K562 (cell line): Measurements from ENCODE around the gene ATF3. TPM values are rescaled to one million over a fixed set of nuclear protein-coding genes. Genes with fewer than 3 reads are reported as not detected.

Source experiments
- ATAC-seq: fragments of 200-7000 bp; cut with Tn5 transposase; 3 replicates; pipeline ENCODE4 v1.9.1; 2020; ENCODE audit warnings: moderate library complexity
- BruUV-seq: library from RNA; stranded (reverse); fragments of 400-500 nt; replicated peaks from 2 replicates; lab custom pipeline; 2021; lab: Mats Ljungman, UMichigan
- CTCF ChIA-PET: fragments of 300-600 bp; formaldehyde crosslinking; extraction: SDS; loops from one replicate; lab custom pipeline; 2021; ENCODE audit warnings: low intra/inter-chr PET ratio; lab: Yijun Ruan, JAX
- POLR2A ChIA-PET: fragments of 300-600, 350-650 bp; sonication (Branson Sonifier 250); formaldehyde crosslinking; extraction: SDS; loops from one replicate; lab custom pipeline; 2021; ENCODE audit warnings: antibody characterized with exemption, inconsistent platforms; lab: Yijun Ruan, JAX
- DNase-seq, 4 experiments: peaks; one replicate each; pipeline versions ENCODE4 v3.0.0 to v3.0.0-alpha.2; 2011 to 2018; ENCODE audit warnings: low spot score in 3 of 4, mixed read lengths in 3 of 4; ENCODE audit errors: extremely low read depth in 1 of 4
- FAIRE-seq: peaks from 2 replicates; lab custom pipeline; 2011; peaks lifted over from hg19 to GRCh38; lab: Jason Lieb, UNC
- H2AFZ ChIP-seq: 2 replicates; pipeline ENCODE4 v1.6.0; 2011; ENCODE audit warnings: low read depth, low read length, control low read depth, inconsistent platforms
- H3K27ac ChIP-seq: fragments of 200-600 bp; 3 replicates; pipeline ENCODE4 v1.8.0; 2011; ENCODE audit warnings: low read depth, mild to moderate bottlenecking, control low read depth, inconsistent platforms, low read length, moderate library complexity, mixed read lengths; ENCODE audit errors: extremely low read depth
- H3K27me3 ChIP-seq, 2 experiments: fragments of 300-600 bp in 1 of 2; 2 replicates in 1 of 2; 3 replicates in 1 of 2; pipeline versions ENCODE4 v1.6.0 to v1.8.0; 2011; ENCODE audit warnings: inconsistent platforms in 2 of 2, low read length in 2 of 2, mild to moderate bottlenecking in 1 of 2, mixed read lengths in 1 of 2, moderate library complexity in 1 of 2; ENCODE audit not compliant: control insufficient read depth in 2 of 2, insufficient read depth in 2 of 2
- H3K36me3 ChIP-seq: fragments of 300-600 bp; 3 replicates; pipeline ENCODE4 v1.8.0; 2011; ENCODE audit warnings: mild to moderate bottlenecking, low read length, inconsistent platforms; ENCODE audit not compliant: control insufficient read depth, insufficient read depth
- H3K4me1 ChIP-seq, 2 experiments: fragments of 200-600 bp in 1 of 2; replicated peaks in 1 of 2; 2 replicates in 1 of 2; 3 replicates in 1 of 2; pipeline versions ENCODE4 v1.5.1 to v1.8.0; 2011; ENCODE audit warnings: inconsistent platforms in 2 of 2, low read length in 2 of 2, mild to moderate bottlenecking in 1 of 2, mixed read lengths in 1 of 2, moderate library complexity in 1 of 2; ENCODE audit not compliant: control insufficient read depth in 2 of 2, insufficient read depth in 2 of 2
- H3K4me2 ChIP-seq: 2 replicates; pipeline ENCODE4 v1.6.1; 2011; ENCODE audit warnings: low read length, control low read depth, inconsistent platforms, mixed read lengths; ENCODE audit not compliant: insufficient read depth
- H3K4me3 ChIP-seq: fragments of 200-600 bp; sonication (generic), shearing (Covaris generic); 2 replicates; pipeline ENCODE4 v1.5.1; 2016; ENCODE audit warnings: control low read depth, inconsistent platforms
- H3K79me2 ChIP-seq: fragments of 200-600 bp; 3 replicates; pipeline ENCODE4 v1.8.0; 2011; ENCODE audit warnings: low read length, inconsistent platforms; ENCODE audit not compliant: control insufficient read depth, insufficient read depth
- H3K9ac ChIP-seq, 2 experiments: 2 replicates each; pipeline versions ENCODE4 v1.6.0 to v1.6.1; 2011; ENCODE audit warnings: low read depth in 2 of 2, low read length in 2 of 2, control low read depth in 1 of 2, inconsistent platforms in 1 of 2, mild to moderate bottlenecking in 1 of 2, mixed read lengths in 1 of 2; ENCODE audit not compliant: insufficient read depth in 1 of 2
- H3K9me1 ChIP-seq: one replicate; pipeline ENCODE4 v1.6.0; 2011; ENCODE audit warnings: inconsistent platforms, mild to moderate bottlenecking, low read length, moderate library complexity; ENCODE audit not compliant: control insufficient read depth, insufficient read depth
- H3K9me3 ChIP-seq: replicated peaks from 2 replicates; pipeline ENCODE4 v1.5.1; 2011; ENCODE audit warnings: low read depth, low read length, inconsistent platforms; ENCODE audit not compliant: control insufficient read depth, insufficient read depth
- H4K20me1 ChIP-seq: replicated peaks from 2 replicates; pipeline ENCODE4 v1.6.1; 2011; ENCODE audit warnings: low read length, inconsistent platforms, mixed read lengths; ENCODE audit not compliant: control insufficient read depth, insufficient read depth
- CEBPB ChIP-seq: fragments of 450-650 bp; IDR thresholded peaks from 2 replicates; pipeline ENCODE4 v1.6.1; 2016; ENCODE audit warnings: missing genetic modification characterization, missing compliant biosample characterization
- WGBS: fragments of 100-300 bp; shearing (Covaris generic); methylation state at CpG from one replicate; pipeline ENCODE4 v1.1.6; 2016; ENCODE audit warnings: low coverage, mixed read lengths; ENCODE audit not compliant: insufficient coverage; ENCODE audit errors: missing lambda C conversion rate; 5-methylcytosine and 5-hydroxymethylcytosine counted together
- in situ Hi-C: fragments of 300-500 bp; cut with MboI; formaldehyde crosslinking; loops from 4 replicates; pipeline ENCODE4 v1.15.0; 2018; ENCODE audit warnings: inconsistent platforms, mixed read lengths
- intact Hi-C: fragments of 100-400 bp; cut with micrococcal nuclease; formaldehyde crosslinking; loops from 2 replicates; pipeline ENCODE4 v1.14.2; 2022
- polyA plus RNA-seq, 8 experiments: library from polyadenylated mRNA; depleted of rRNA in 4 of 8; stranded (reverse) in 5 of 8; unstranded in 3 of 8; fragments of >200 nt; fragmentation: Nextera tagmentation in 2 of 8; fragmentation: Illumina TruSeq in 1 of 8; extraction: Ambion mirVana in 2 of 8; extraction: Trizol in 1 of 8; gene quantifications; 2 replicates each; pipeline versions ENCODE4 v1.2.1 to v1.2.3, GENCODE V29; 2011 to 2014; ENCODE audit warnings: inconsistent platforms in 1 of 8, missing spikeins in 1 of 8
- total RNA-seq, 7 experiments: library from RNA; depleted of rRNA in 6 of 7; stranded (reverse); fragments of >200 nt in 6 of 7; fragmentation: Illumina TruSeq in 2 of 7; extraction: Trizol in 2 of 7; gene quantifications; 2 replicates each; pipeline versions ENCODE4 v1.2.1 to v1.2.3, GENCODE V29; 2011 to 2021; ENCODE audit warnings: low replicate concordance in 1 of 7
- TF ChIP-seq, protein P1 (sequence below), 2 experiments: fragments of 250-450 bp in 1 of 2; fragments of 450-650 bp in 1 of 2; sonication (Bioruptor Pico) in 1 of 2; IDR thresholded peaks; 2 replicates each; pipeline versions ENCODE4 v1.6.1 to v1.8.0; 2016 to 2021; ENCODE audit warnings: mild to moderate bottlenecking in 2 of 2, moderate library complexity in 2 of 2, missing compliant biosample characterization in 1 of 2, missing genetic modification characterization in 1 of 2
- TF ChIP-seq, protein P2 (sequence below): IDR thresholded peaks from 2 replicates; pipeline ENCODE4 v1.6.1; 2016; ENCODE audit warnings: missing genetic modification characterization, missing compliant biosample characterization

Gene ATF3
- total and polyA plus RNA-seq, 9 of the 15 experiments (the other 6 are each of a cell fraction or from before 2014, with no cell fraction given), result 3.5 to 28.2 (median 19.8) TPM

DNA sequence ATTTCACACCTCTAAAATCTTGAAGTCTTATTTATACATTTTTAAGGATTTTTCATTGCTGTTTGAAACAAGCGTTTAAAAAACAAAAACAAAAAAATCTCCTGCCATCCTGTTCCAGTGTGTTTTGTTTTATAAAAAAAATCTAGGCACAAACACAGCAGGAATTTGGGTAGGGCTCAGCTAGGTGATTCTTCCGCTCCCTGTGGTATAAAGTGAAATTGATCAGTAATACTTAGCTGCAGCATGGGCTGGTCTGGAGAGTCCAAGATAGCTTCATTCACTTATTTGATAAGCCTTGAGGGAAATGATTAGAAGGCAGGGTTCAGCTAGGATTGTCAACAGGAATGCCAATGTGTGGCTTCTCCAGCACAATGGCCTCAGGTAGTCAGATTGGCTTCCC lies 25.7 kb downstream of the ATF3 start:
- Histone ChIP-seq H4K20me1 (peaks cover 18% of the 10 kb centered on the region), H3K9me3 (no peaks in the 10 kb centered on the region), H3K27me3 (peaks cover 21 to 54% of the 10 kb centered on the region in 2 experiments), H2AFZ (no peak overlapping the region), H3K4me2 (no peak overlapping the region), H3K4me1 (peaks cover 14 to 30% of the 10 kb centered on the region in 2 experiments; a peak in 4 of 5 replicates), H3K27ac (no peak overlapping the region), H3K4me3 (no peak overlapping the region), H3K9me1 (no peaks in the 10 kb centered on the region), H3K79me2 (no peaks in the 10 kb centered on the region), H3K36me3 (no peaks in the 10 kb centered on the region), H3K9ac (no peak overlapping the region)
- FAIRE-seq (no peak), ATAC-seq (no peak), DNase-seq (no peak)
- no TSS peak for BruUV-seq
- intact Hi-C loops (no loop called here), in situ Hi-C loops (no loop called here)
- WGBS, result 49% methylated on average over 2 of the region's 2 CpGs
- no peak for TF ChIP-seq CEBPB (tag)
- TF ChIP-seq, protein P1, sequence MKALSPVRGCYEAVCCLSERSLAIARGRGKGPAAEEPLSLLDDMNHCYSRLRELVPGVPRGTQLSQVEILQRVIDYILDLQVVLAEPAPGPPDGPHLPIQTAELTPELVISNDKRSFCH (CRISPR knock-in tag; IDR thresholded peaks at IDR 0.05), result no peak
- TF ChIP-seq, protein P1 (tag; IDR thresholded peaks at IDR 0.05), result no peak
- TF ChIP-seq, protein P2, sequence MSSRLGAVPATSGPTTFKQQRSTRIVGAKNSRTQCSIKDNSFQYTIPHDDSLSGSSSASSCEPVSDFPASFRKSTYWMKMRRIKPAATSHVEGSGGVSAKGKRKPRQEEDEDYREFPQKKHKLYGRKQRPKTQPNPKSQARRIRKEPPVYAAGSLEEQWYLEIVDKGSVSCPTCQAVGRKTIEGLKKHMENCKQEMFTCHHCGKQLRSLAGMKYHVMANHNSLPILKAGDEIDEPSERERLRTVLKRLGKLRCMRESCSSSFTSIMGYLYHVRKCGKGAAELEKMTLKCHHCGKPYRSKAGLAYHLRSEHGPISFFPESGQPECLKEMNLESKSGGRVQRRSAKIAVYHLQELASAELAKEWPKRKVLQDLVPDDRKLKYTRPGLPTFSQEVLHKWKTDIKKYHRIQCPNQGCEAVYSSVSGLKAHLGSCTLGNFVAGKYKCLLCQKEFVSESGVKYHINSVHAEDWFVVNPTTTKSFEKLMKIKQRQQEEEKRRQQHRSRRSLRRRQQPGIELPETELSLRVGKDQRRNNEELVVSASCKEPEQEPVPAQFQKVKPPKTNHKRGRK (tag), result no peak
- ChIA-PET CTCF (interaction anchor here (0.6 kb wide), 1 partner anchor 157 kb away, joined by 4 read pairs; no protein-coding TSS in a partner anchor), POLR2A (no interaction called here)
